Hematopoietic multipotent progenitor cell (in vitro differentiated cells): ENCODE measurements around the gene NEIL1. TPM values are rescaled to one million over a fixed set of nuclear protein-coding genes. Genes with fewer than 3 reads are reported as not detected.
A peak's percentile ranks its signal among the peaks of the same experiment; 100 is the strongest.
"Not testable (repeated sequence)": the region's sequence is repeated elsewhere in the genome, so short reads cannot be mapped to it uniquely, and the experiment has no call there.

Experiments
- DNase-seq, 3 donors: peaks; one replicate each; pipeline ENCODE4 v3.0.0-alpha.2; 2011 to 2015; ENCODE audit warnings: low read depth in 2 of 3, low spot score in 2 of 3
- total RNA-seq: library from RNA; depleted of rRNA; stranded (reverse); fragments of >200 nt; gene quantifications from one replicate; pipeline ENCODE4 v1.2.3, GENCODE V29; 2012

NEIL1 gene
- total RNA-seq = 6.7 TPM

GRCh38 chr15:75346796-75347221 lies at the start of gene NEIL1:
NEIL1 (plus strand) TSS chr15:75347039; CDS start chr15:75348906, 1,867 bp downstream.
- no peak for DNase-seq

- DNase-seq = not testable (repeated sequence)
These were observed 48.1 kb upstream of the NEIL1 start for GRCh38 chr15:75298541-75299310.

GRCh38 chr15:75299311-75299688 lies 47.5 kb upstream of the NEIL1 start:
- not testable (repeated sequence) for DNase-seq

- not testable (repeated sequence) for DNase-seq
These were observed 46.8 kb upstream of the NEIL1 start for GRCh38 chr15:75300026-75300425.

- DNase-seq = no peak
These were observed 44.5 kb upstream of the NEIL1 start for GRCh38 chr15:75302318-75302717.

GRCh38 chr15:75302753-75303152 lies 44.1 kb upstream of the NEIL1 start:
- DNase-seq = not testable (repeated sequence)

- DNase-seq = no peak
These were observed 40.7 kb upstream of the NEIL1 start for GRCh38 chr15:75306188-75306587.

- peak in 2 of 3 donors; percentile 42 to 55 for DNase-seq
These were observed 39.0 kb upstream of the NEIL1 start for GRCh38 chr15:75307778-75308390.

- DNase-seq = no peak
These were observed 37.1 kb upstream of the NEIL1 start for GRCh38 chr15:75309711-75310110.

GRCh38 chr15:75312548-75312947 lies 34.3 kb upstream of the NEIL1 start:
- DNase-seq = not testable (repeated sequence)

- DNase-seq = no peak
These were observed 33.6 kb upstream of the NEIL1 start for GRCh38 chr15:75313116-75313845.

GRCh38 chr15:75314552-75315290 lies 32.1 kb upstream of the NEIL1 start:
- no peak for DNase-seq

- not testable (repeated sequence) for DNase-seq
These were observed 27.5 kb upstream of the NEIL1 start for GRCh38 chr15:75319231-75319897.

- no peak for DNase-seq
These were observed 25.1 kb upstream of the NEIL1 start for GRCh38 chr15:75321711-75322110.

GRCh38 chr15:75325922-75326321 lies 20.9 kb upstream of the NEIL1 start:
- no peak for DNase-seq

- no peak for DNase-seq
These were observed 19.8 kb upstream of the NEIL1 start for GRCh38 chr15:75327005-75327404.

- DNase-seq = no peak
These were observed 19.3 kb upstream of the NEIL1 start for GRCh38 chr15:75327491-75327890.

GRCh38 chr15:75328493-75329314 lies 18.1 kb upstream of the NEIL1 start:
- DNase-seq = no peak

GRCh38 chr15:75329571-75329970 lies 17.3 kb upstream of the NEIL1 start:
- no peak for DNase-seq
